DMS 273 (cell line): ENCODE results near the gene GH2.
"Not testable (repeated sequence)": the region's sequence is repeated elsewhere in the genome, so short reads cannot be mapped to it uniquely, and the experiment has no call there.

Source experiments
- DNase-seq: peaks from one replicate; lab custom pipeline; 2025; ENCODE audit not compliant: unreplicated experiment; lab: John Stamatoyannopoulos, UW

Gene GH2

GRCh38 chr17:63911657-63912100, 29.9 kb upstream of the GH2 start:
- DNase-seq, result peak; percentile 66

GRCh38 chr17:63911041-63911635, 29.4 kb upstream of the GH2 start, which contains the start of gene CSHL1:
TSS of gene CSHL1 (minus strand) at chr17:63911258. CDS start at chr17:63911196, 62 bp downstream.
- no peak for DNase-seq

- DNase-seq, result no peak
Measured at GRCh38 chr17:63910096-63910495, 28.4 kb upstream of the GH2 start.

GRCh38 chr17:63909586-63909985, 27.8 kb upstream of the GH2 start:
- DNase-seq, result not testable (repeated sequence)

GRCh38 chr17:63907161-63907778, 25.5 kb upstream of the GH2 start:
- DNase-seq, result peak; percentile 69

- not testable (repeated sequence) for DNase-seq
Measured at GRCh38 chr17:63904796-63905195, 23.1 kb upstream of the GH2 start.

- DNase-seq, result peak; percentile 31
Measured at GRCh38 chr17:63903787-63904201, 22.1 kb upstream of the GH2 start.

GRCh38 chr17:63901971-63902370, 20.2 kb upstream of the GH2 start:
- peak; percentile 94 for DNase-seq

- DNase-seq, result not testable (repeated sequence)
Measured at GRCh38 chr17:63898899-63899798, 17.4 kb upstream of the GH2 start.

GRCh38 chr17:63896524-63897354, 15.0 kb upstream of the GH2 start, which contains the start of gene CSH1:
TSS of gene CSH1 (minus strand) at chr17:63896574. CDS start at chr17:63896511, 63 bp downstream.
- not testable (repeated sequence) for DNase-seq

- DNase-seq, result not testable (repeated sequence)
Measured at GRCh38 chr17:63894821-63895220, 13.1 kb upstream of the GH2 start.

GRCh38 chr17:63894021-63894420, 12.3 kb upstream of the GH2 start:
- DNase-seq, result not testable (repeated sequence)

- DNase-seq, result not testable (repeated sequence)
Measured at GRCh38 chr17:63892316-63893037, 10.7 kb upstream of the GH2 start.

GRCh38 chr17:63889026-63889848, 7.5 kb upstream of the GH2 start:
- DNase-seq, result peak; percentile 84

- not testable (repeated sequence) for DNase-seq
Measured at GRCh38 chr17:63885119-63885518, 3.4 kb upstream of the GH2 start.

- DNase-seq, result not testable (repeated sequence)
Measured at GRCh38 chr17:63882626-63883126, 932 bp upstream of the GH2 start.

- DNase-seq, result peak; percentile 44
Measured at GRCh38 chr17:63881337-63881736, 407 bp downstream of the GH2 start.

- no peak for DNase-seq
Measured at GRCh38 chr17:63880706-63881105, 1.0 kb downstream of the GH2 start.

GRCh38 chr17:63878413-63878812, 3.3 kb downstream of the GH2 start:
- DNase-seq, result not testable (repeated sequence)
